Measurements from ENCODE around the gene MYH13.

Gene MYH13

GRCh38 chr17:10352893-10353292 is 19.9 kb downstream of the MYH13 start:
- DNase-seq (ENCODE audit: low read depth) = no peak
- TF ChIP-seq CTCF (conservative IDR thresholded peaks at IDR 0.05; ENCODE audit: low read length) = no peak
- no peak overlapping the region for H3K4me3 ChIP-seq (ENCODE audit: low read length)

GRCh38 chr17:10349403-10349802 is 23.4 kb downstream of the MYH13 start:
- no peak overlapping the region for H3K4me3 ChIP-seq (ENCODE audit: low read length)
- peak; percentile 26 for TF ChIP-seq CTCF (conservative IDR thresholded peaks at IDR 0.05; ENCODE audit: low read length)
- DNase-seq (ENCODE audit: low read depth) = no peak

GRCh38 chr17:10344816-10345215 is 28.0 kb downstream of the MYH13 start:
- H3K4me3 ChIP-seq (ENCODE audit: low read length) = no peak overlapping the region
- no peak for DNase-seq (ENCODE audit: low read depth)
- no peak for TF ChIP-seq CTCF (conservative IDR thresholded peaks at IDR 0.05; ENCODE audit: low read length)

GRCh38 chr17:10339051-10339450 is 33.8 kb downstream of the MYH13 start:
- TF ChIP-seq CTCF (conservative IDR thresholded peaks at IDR 0.05; ENCODE audit: low read length) = no peak
- no peak overlapping the region for H3K4me3 ChIP-seq (ENCODE audit: low read length)
- no peak for DNase-seq (ENCODE audit: low read depth)

GRCh38 chr17:10337976-10338375 is 34.8 kb downstream of the MYH13 start:
- DNase-seq (ENCODE audit: low read depth) = peak; percentile 98
- TF ChIP-seq CTCF (conservative IDR thresholded peaks at IDR 0.05; ENCODE audit: low read length) = no peak
- H3K4me3 ChIP-seq (ENCODE audit: low read length) = no peak overlapping the region

GRCh38 chr17:10337136-10337535 is 35.7 kb downstream of the MYH13 start:
- no peak overlapping the region for H3K4me3 ChIP-seq (ENCODE audit: low read length)
- DNase-seq (ENCODE audit: low read depth) = peak; percentile 44
- no peak for TF ChIP-seq CTCF (conservative IDR thresholded peaks at IDR 0.05; ENCODE audit: low read length)

- DNase-seq (ENCODE audit: low read depth) = no peak
- no peak for TF ChIP-seq CTCF (conservative IDR thresholded peaks at IDR 0.05; ENCODE audit: low read length)
- H3K4me3 ChIP-seq (ENCODE audit: low read length) = no peak overlapping the region
Observed at GRCh38 chr17:10336393-10336792, 36.4 kb downstream of the MYH13 start.
